Hepatocyte (in vitro differentiated cells): ENCODE measurements around the gene ITGA1.

Experiments
- CTCF ChIP-seq: fragments of 200-600 bp; sonication (generic); IDR thresholded peaks from 2 replicates; pipeline ENCODE4 v1.5.1; 2016; ENCODE audit warnings: antibody characterized with exemption, mild to moderate bottlenecking; ENCODE audit not compliant: poor library complexity
- EZH2 ChIP-seq: fragments of 200-600 bp; sonication (generic); IDR thresholded peaks from 2 replicates; pipeline ENCODE4 v1.6.1; 2016; ENCODE audit warnings: antibody characterized with exemption, mild to moderate bottlenecking, borderline replicate concordance

- no peak for TF ChIP-seq CTCF
- no peak for TF ChIP-seq EZH2
These were observed 11.8 kb downstream of the ITGA1 start for GRCh38 chr5:52799358-52799982.
